ENCODE measurements around the gene STUM.

- TF ChIP-seq POLR2AphosphoS5 (IDR thresholded peaks at IDR 0.05; ENCODE audit: low read depth, low read length) (no peak), SIN3A (IDR thresholded peaks at IDR 0.05; ENCODE audit: borderline replicate concordance, insufficient read depth, low read depth, low read length) (no peak)
- TF ChIP-seq, protein P1, sequence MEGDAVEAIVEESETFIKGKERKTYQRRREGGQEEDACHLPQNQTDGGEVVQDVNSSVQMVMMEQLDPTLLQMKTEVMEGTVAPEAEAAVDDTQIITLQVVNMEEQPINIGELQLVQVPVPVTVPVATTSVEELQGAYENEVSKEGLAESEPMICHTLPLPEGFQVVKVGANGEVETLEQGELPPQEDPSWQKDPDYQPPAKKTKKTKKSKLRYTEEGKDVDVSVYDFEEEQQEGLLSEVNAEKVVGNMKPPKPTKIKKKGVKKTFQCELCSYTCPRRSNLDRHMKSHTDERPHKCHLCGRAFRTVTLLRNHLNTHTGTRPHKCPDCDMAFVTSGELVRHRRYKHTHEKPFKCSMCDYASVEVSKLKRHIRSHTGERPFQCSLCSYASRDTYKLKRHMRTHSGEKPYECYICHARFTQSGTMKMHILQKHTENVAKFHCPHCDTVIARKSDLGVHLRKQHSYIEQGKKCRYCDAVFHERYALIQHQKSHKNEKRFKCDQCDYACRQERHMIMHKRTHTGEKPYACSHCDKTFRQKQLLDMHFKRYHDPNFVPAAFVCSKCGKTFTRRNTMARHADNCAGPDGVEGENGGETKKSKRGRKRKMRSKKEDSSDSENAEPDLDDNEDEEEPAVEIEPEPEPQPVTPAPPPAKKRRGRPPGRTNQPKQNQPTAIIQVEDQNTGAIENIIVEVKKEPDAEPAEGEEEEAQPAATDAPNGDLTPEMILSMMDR (IDR thresholded peaks at IDR 0.05): no peak
These were observed at the start of gene STUM for GRCh38 chr1:226548256-226549093.

Data from Panc1 (cell line).